H1 (cell line): ENCODE measurements around the gene PIAS4. TPM values are rescaled to one million over a fixed set of nuclear protein-coding genes. Genes with fewer than 3 reads are reported as not detected.

Experiments
- CTCF ChIA-PET: fragments of 300-600 bp; sonication (Branson Sonifier 250); formaldehyde crosslinking; loops from one replicate; lab custom pipeline; 2021; ENCODE audit not compliant: partially characterized antibody; lab: Charles Lee
- POLR2A ChIA-PET: fragments of 300-600 bp; sonication (Branson Sonifier 250); formaldehyde crosslinking; loops from one replicate; lab custom pipeline; 2021; ENCODE audit warnings: inconsistent platforms; ENCODE audit not compliant: partially characterized antibody; lab: Charles Lee
- DNase-seq, 2 experiments: peaks; one replicate each; pipeline versions ENCODE4 v3.0.0 to v3.0.0-alpha.2; 2010 to 2022; ENCODE audit warnings: low spot score in 2 of 2, low read depth in 1 of 2, mixed read lengths in 1 of 2
- FAIRE-seq: peaks from 2 replicates; lab custom pipeline; 2011; peaks lifted over from hg19 to GRCh38; lab: Jason Lieb, UNC
- H2AFZ ChIP-seq: 2 replicates; pipeline ENCODE4 v1.8.1; 2012; ENCODE audit warnings: low read length, inconsistent platforms
- H2AK5ac ChIP-seq: 2 replicates; pipeline ENCODE4 v1.6.1; 2013; ENCODE audit warnings: low read depth, low read length
- H2BK120ac ChIP-seq: replicated peaks from 2 replicates; pipeline ENCODE3; 2013; ENCODE audit warnings: low read depth, low read length, inconsistent platforms
- H2BK12ac ChIP-seq: 2 replicates; pipeline ENCODE4 v1.6.1; 2013; ENCODE audit warnings: low read depth, low read length
- H2BK15ac ChIP-seq: 2 replicates; pipeline ENCODE4 v1.6.1; 2013; ENCODE audit warnings: low read length
- H2BK20ac ChIP-seq: 2 replicates; pipeline ENCODE4 v1.6.1; 2013; ENCODE audit warnings: low read length
- H2BK5ac ChIP-seq: 2 replicates; pipeline ENCODE4 v1.6.1; 2013; ENCODE audit warnings: low read depth, low read length
- H3K14ac ChIP-seq: 2 replicates; pipeline ENCODE4 v1.6.1; 2013; ENCODE audit warnings: inconsistent platforms; ENCODE audit not compliant: insufficient read length
- H3K18ac ChIP-seq: 2 replicates; pipeline ENCODE4 v1.6.1; 2013; ENCODE audit warnings: low read length; ENCODE audit errors: extremely low read depth
- H3K23ac ChIP-seq: 2 replicates; pipeline ENCODE4 v1.6.1; 2013; ENCODE audit warnings: inconsistent platforms; ENCODE audit not compliant: insufficient read length
- H3K23me2 ChIP-seq: 2 replicates; pipeline ENCODE4 v1.6.1; 2013; ENCODE audit warnings: low read depth, low read length
- H3K27ac ChIP-seq: 2 replicates; pipeline ENCODE4 v1.6.1; 2011; ENCODE audit warnings: low read depth, low read length, inconsistent platforms
- H3K27me3 ChIP-seq, 4 experiments: replicated peaks in 1 of 4; 1 replicate in 1 of 4; 2 replicates in 3 of 4; pipeline versions ENCODE4 v1.6.1 to v1.8.1; 2011 to 2013; ENCODE audit warnings: low read length in 3 of 4, mild to moderate bottlenecking in 3 of 4, inconsistent platforms in 2 of 4, mixed read lengths in 2 of 4, moderate library complexity in 1 of 4; ENCODE audit not compliant: control insufficient read depth in 3 of 4, insufficient read depth in 3 of 4; ENCODE audit errors: extremely low read depth in 1 of 4
- H3K36me3 ChIP-seq, 4 experiments: 2 replicates each; pipeline versions ENCODE4 v1.6.1 to v1.8.1; 2011 to 2013; ENCODE audit warnings: mild to moderate bottlenecking in 4 of 4, low read length in 3 of 4, moderate library complexity in 2 of 4, control low read depth in 1 of 4, inconsistent platforms in 1 of 4; ENCODE audit not compliant: insufficient read depth in 4 of 4, control insufficient read depth in 2 of 4
- H3K4ac ChIP-seq: replicated peaks from 2 replicates; pipeline ENCODE3; 2013; ENCODE audit warnings: low read length, low read depth, mixed read lengths, inconsistent platforms; ENCODE audit not compliant: insufficient read length
- H3K4me1 ChIP-seq, 4 experiments: replicated peaks in 1 of 4; 1 replicate in 1 of 4; 2 replicates in 3 of 4; pipeline versions ENCODE4 v1.6.1 to v1.8.1; 2011 to 2013; ENCODE audit warnings: low read length in 3 of 4, inconsistent platforms in 2 of 4, mixed read lengths in 1 of 4; ENCODE audit not compliant: insufficient read depth in 4 of 4, control insufficient read depth in 3 of 4
- H3K4me2 ChIP-seq, 2 experiments: 2 replicates each; pipeline versions ENCODE4 v1.6.1 to v1.8.1; 2011 to 2013; ENCODE audit warnings: low read depth in 2 of 2, low read length in 2 of 2, control low read depth in 1 of 2, inconsistent platforms in 1 of 2, mild to moderate bottlenecking in 1 of 2; ENCODE audit not compliant: insufficient read depth in 1 of 2
- H3K4me3 ChIP-seq, 4 experiments: fragments of 200-600, 300-600 bp in 1 of 4; sonication (generic), shearing (Covaris generic), sonication (Bioruptor Twin) in 1 of 4; 2 replicates each; pipeline versions ENCODE4 v1.5.1 to v1.8.1; 2011 to 2016; ENCODE audit warnings: low read length in 4 of 4, low read depth in 3 of 4, control low read depth in 2 of 4, inconsistent platforms in 2 of 4, mild to moderate bottlenecking in 2 of 4, mixed read lengths in 1 of 4, moderate library complexity in 1 of 4; ENCODE audit not compliant: insufficient read depth in 2 of 4; ENCODE audit errors: extremely low read depth in 1 of 4
- H3K56ac ChIP-seq: replicated peaks from 2 replicates; pipeline ENCODE3; 2013; ENCODE audit warnings: low read depth, mild to moderate bottlenecking, mixed read lengths, low read length, inconsistent platforms; ENCODE audit not compliant: insufficient read length
- H3K79me1 ChIP-seq: 2 replicates; pipeline ENCODE4 v1.6.1; 2013; ENCODE audit warnings: low read depth, low read length, control low read depth
- H3K79me2 ChIP-seq, 2 experiments: 2 replicates each; pipeline versions ENCODE4 v1.6.1 to v1.8.1; 2012 to 2013; ENCODE audit warnings: low read length in 2 of 2, mild to moderate bottlenecking in 2 of 2, inconsistent platforms in 1 of 2; ENCODE audit not compliant: insufficient read depth in 2 of 2, control insufficient read depth in 1 of 2
- H3K9ac ChIP-seq, 4 experiments: replicated peaks in 1 of 4; 1 replicate in 1 of 4; 2 replicates in 3 of 4; pipeline versions ENCODE4 v1.6.1 to v1.8.1; 2011 to 2013; ENCODE audit warnings: low read depth in 3 of 4, low read length in 3 of 4, control low read depth in 2 of 4, mild to moderate bottlenecking in 2 of 4, moderate library complexity in 2 of 4, inconsistent platforms in 1 of 4; ENCODE audit errors: extremely low read depth in 1 of 4
- H3K9me3 ChIP-seq, 2 experiments: 2 replicates each; pipeline versions ENCODE4 v1.6.1 to v1.8.1; 2012 to 2013; ENCODE audit warnings: mild to moderate bottlenecking in 2 of 2, moderate library complexity in 2 of 2, control low read depth in 1 of 2, inconsistent platforms in 1 of 2, low read depth in 1 of 2, low read length in 1 of 2, mixed read lengths in 1 of 2; ENCODE audit not compliant: insufficient read depth in 2 of 2
- H4K20me1 ChIP-seq, 2 experiments: replicated peaks in 1 of 2; 2 replicates each; pipeline versions ENCODE3 to v1.8.1; 2011 to 2013; ENCODE audit warnings: inconsistent platforms in 2 of 2, low read length in 2 of 2, mild to moderate bottlenecking in 1 of 2; ENCODE audit not compliant: insufficient read depth in 2 of 2, control insufficient read depth in 1 of 2
- H4K5ac ChIP-seq: 2 replicates; pipeline ENCODE4 v1.6.1; 2013; ENCODE audit warnings: low read length, low read depth, mixed read lengths, inconsistent platforms; ENCODE audit not compliant: insufficient read length
- H4K8ac ChIP-seq: 2 replicates; pipeline ENCODE4 v1.8.0; 2013; ENCODE audit warnings: mild to moderate bottlenecking, moderate library complexity, low read length, inconsistent platforms; ENCODE audit not compliant: insufficient read depth; ENCODE audit errors: extremely low read depth
- H4K91ac ChIP-seq: replicated peaks from 2 replicates; pipeline ENCODE3; 2013; ENCODE audit warnings: low read length, mixed read lengths, inconsistent platforms; ENCODE audit not compliant: insufficient read length
- ASH2L ChIP-seq: fragments of 200-600, 300-600 bp; sonication (generic); IDR thresholded peaks from one replicate; pipeline ENCODE4 v1.7.1; 2017; ENCODE audit warnings: low read length
- ATF3 ChIP-seq: IDR thresholded peaks from 2 replicates; pipeline ENCODE4 v1.6.1; 2011; ENCODE audit warnings: low read depth, mild to moderate bottlenecking, low read length; ENCODE audit not compliant: insufficient read depth
- BRCA1 ChIP-seq: IDR thresholded peaks from 2 replicates; pipeline ENCODE4 v1.6.1; 2012; ENCODE audit warnings: low read depth, low read length, improper control_type of control experiment
- EGR1 ChIP-seq: IDR thresholded peaks from 2 replicates; pipeline ENCODE4 v1.6.1; 2011; ENCODE audit warnings: low read depth, low read length, borderline replicate concordance
- JUND ChIP-seq: IDR thresholded peaks from 2 replicates; pipeline ENCODE4 v1.6.1; 2011; ENCODE audit warnings: mild to moderate bottlenecking, improper control_type of control experiment, low read length
- NRF1 ChIP-seq: IDR thresholded peaks from 2 replicates; pipeline ENCODE4 v1.6.1; 2011; ENCODE audit warnings: mild to moderate bottlenecking, low read depth, low read length, improper control_type of control experiment
- RFX5 ChIP-seq: IDR thresholded peaks from 2 replicates; pipeline ENCODE4 v1.6.1; 2011; ENCODE audit warnings: low read depth, low read length, improper control_type of control experiment, borderline replicate concordance
- RNF2 ChIP-seq: fragments of 200-900, 300-1000 bp; sonication (generic); IDR thresholded peaks from 2 replicates; pipeline ENCODE4 v1.7.1; 2016; ENCODE audit warnings: borderline replicate concordance, low read depth, mild to moderate bottlenecking, antibody characterized with exemption, low read length; ENCODE audit not compliant: poor library complexity, severe bottlenecking; ENCODE audit errors: missing control alignments
- SIN3A ChIP-seq, 2 experiments: IDR thresholded peaks in 1 of 2; conservative IDR thresholded peaks in 1 of 2; 2 replicates each; pipeline ENCODE4 v1.6.1; 2011 to 2012; ENCODE audit warnings: low read length in 2 of 2, improper control_type of control experiment in 1 of 2, low read depth in 1 of 2, mild to moderate bottlenecking in 1 of 2
- TBP ChIP-seq: IDR thresholded peaks from 2 replicates; pipeline ENCODE4 v1.6.1; 2011; ENCODE audit warnings: low read depth, low read length, improper control_type of control experiment
- ZNF274 ChIP-seq: IDR thresholded peaks from 2 replicates; pipeline ENCODE4 v1.7.0; 2012; ENCODE audit warnings: low read length, borderline replicate concordance; ENCODE audit errors: extremely low read depth
- WGBS, 2 experiments: shearing (Covaris generic) in 1 of 2; methylation state at CpG; one replicate each; pipeline versions ENCODE4 v1.1.6 to v1.1.7; 2013 to 2015; ENCODE audit warnings: low lambda C conversion rate in 2 of 2, mixed read lengths in 2 of 2, inconsistent platforms in 1 of 2, low coverage in 1 of 2, missing lambda C conversion rate in 1 of 2; ENCODE audit not compliant: insufficient replicate concordance in 2 of 2, insufficient coverage in 1 of 2, insufficient read length in 1 of 2; ENCODE audit errors: extremely low coverage in 1 of 2, missing lambda C conversion rate in 1 of 2; 5-methylcytosine and 5-hydroxymethylcytosine counted together
- polyA plus RNA-seq, 7 experiments: library from polyadenylated mRNA; depleted of rRNA in 3 of 7; stranded (reverse) in 5 of 7; unstranded in 2 of 7; fragments of >200 nt in 5 of 7; fragments of 200-250 nt in 2 of 7; gene quantifications; 1 replicate in 5 of 7; 2 replicates in 1 of 7; 4 replicates in 1 of 7; pipeline versions ENCODE4 v1.2.1 to v1.2.3, GENCODE V29; 2011 to 2013; ENCODE audit warnings: missing spikeins in 2 of 7, mixed read lengths in 2 of 7
- total RNA-seq: library from RNA; stranded (reverse); fragmentation: NEBNext Ultra II Directional; extraction: Animal tissue kit (Norgen Biotek cat#: 25700); gene quantifications from 2 replicates; pipeline ENCODE4 v1.2.1, GENCODE V29; 2021

PIAS4 gene
- total and polyA plus RNA-seq, 2 of the 8 experiments (the other 6 are each of a cell fraction or from before 2014, with no cell fraction given): 30.2 to 51.4 TPM

DNA sequence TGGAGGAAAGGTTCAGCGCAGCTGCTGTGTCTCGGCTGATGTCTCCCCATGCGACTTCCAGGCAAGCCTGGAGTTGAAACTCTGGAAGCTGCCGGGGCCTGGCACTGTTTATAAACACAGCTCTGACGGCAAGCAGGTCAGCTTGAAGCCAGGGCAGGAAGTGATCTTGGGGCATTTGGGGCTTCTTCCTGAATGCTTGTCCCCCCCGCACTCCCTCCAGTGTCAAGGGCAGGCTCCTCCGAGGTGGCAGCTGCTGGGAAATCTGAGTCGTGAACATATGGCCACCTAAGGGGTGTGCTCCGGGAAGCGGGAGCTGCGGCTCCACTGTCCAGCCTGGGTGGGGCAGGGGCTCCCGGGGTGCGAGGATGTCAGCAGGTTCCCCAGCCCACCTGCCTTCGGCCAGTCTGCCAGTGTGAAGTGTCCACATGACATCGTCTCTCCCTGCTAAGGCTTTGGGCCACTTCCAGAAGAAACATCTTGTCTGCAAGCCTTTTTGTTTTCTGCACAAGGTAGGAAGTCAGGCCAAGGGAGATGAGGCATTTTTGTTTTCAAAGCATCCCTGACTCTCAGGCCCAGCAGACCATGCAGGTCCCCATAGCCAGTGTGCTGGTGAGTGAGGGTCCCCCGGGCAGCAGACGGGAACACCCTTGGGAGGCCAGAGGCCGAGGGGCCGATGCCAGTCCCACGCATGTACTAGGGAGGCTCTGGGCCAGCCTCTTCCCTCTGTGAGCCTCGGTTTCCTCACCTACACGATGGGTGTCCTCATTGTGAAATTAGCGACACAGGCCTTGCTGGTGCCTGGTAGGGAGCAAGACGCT lies 2.7 kb downstream of the PIAS4 start:
- Histone ChIP-seq H3K4ac (no peak overlapping the region), H2BK120ac (no peak overlapping the region), H2BK20ac (no peak overlapping the region), H3K9me3 (no peaks in the 10 kb centered on the region), H3K79me2 (peaks cover 13 to 53% of the 10 kb centered on the region in 2 experiments), H3K9ac (no peak overlapping the region), H3K23me2 (peaks cover 5% of the 10 kb centered on the region), H3K4me1 (peaks cover 3 to 12% (median 5%) of the 10 kb centered on the region in 4 experiments), H3K23ac (no peak overlapping the region), H3K27ac (no peak overlapping the region), H2BK12ac (no peak overlapping the region), H3K79me1 (peaks cover 14% of the 10 kb centered on the region), H3K36me3 (peaks cover 0 to 18% (median 7%) of the 10 kb centered on the region in 4 experiments; a peak in 5 of 8 replicates), H3K4me2 (peak overlapping the region in 1 of 2 experiments; percentile 63; a peak in 1 of 4 replicates), H4K20me1 (peaks cover 25 to 32% of the 10 kb centered on the region in 2 experiments), H2AK5ac (no peak overlapping the region), H2BK5ac (no peak overlapping the region), H3K56ac (no peak overlapping the region), H4K91ac (no peak overlapping the region), H3K4me3 (no peak overlapping the region), H3K14ac (no peak overlapping the region), H4K5ac (no peak overlapping the region), H2AFZ (no peak overlapping the region), H4K8ac (no peak overlapping the region), H3K27me3 (no peaks in the 10 kb centered on the region), H2BK15ac (no peak overlapping the region), H3K18ac (no peak overlapping the region)
- DNase-seq (no peak), FAIRE-seq (no peak)
- 90% methylated on average over 21 of the region's 24 CpGs; no CpG with 5 or more reads in 1 of the 2 experiments for WGBS, 2 experiments
- CTCF ChIA-PET: interaction anchor here (0.8 kb wide), 1 partner anchor 81 kb away, joined by 3 read pairs; no protein-coding TSS in a partner anchor
- POLR2A ChIA-PET: interaction anchor here (1.0 to 7.2 kb wide), 3 partner anchors 28 to 52 kb away, joined by 5 to 125 read pairs (median 5); partner anchors contain the start of genes DAPK3 and EEF2
- TF ChIP-seq BRCA1 (no peak), EGR1 (no peak), JUND (no peak), TBP (no peak), RNF2 (no peak), ASH2L (no peak), SIN3A (conservative IDR thresholded peaks at IDR 0.05 in 1 of 2, IDR thresholded peaks at IDR 0.05 in 1 of 2; ENCODE audit: low read depth in 1 of 2, low read length in 2 of 2) (no peak), ZNF274 (no peak), NRF1 (no peak), ATF3 (no peak), RFX5 (no peak)
